Mucosa of descending colon (tissue), 3 donors: ENCODE data around the gene JAKMIP2. TPM values are rescaled to one million over a fixed set of nuclear protein-coding genes. Genes with fewer than 3 reads are reported as not detected.

Experiments
- ATAC-seq: fragments of 200-7000 bp; cut with Tn5 transposase; one replicate; pipeline ENCODE4 v1.9.1; 2020; ENCODE audit warnings: mild to moderate bottlenecking, moderate library complexity
- DNase-seq, 3 donors: peaks; one replicate each; pipeline ENCODE4 v3.0.0-alpha.2; 2020
- H3K36me3 ChIP-seq: fragments of 200-600 bp; one replicate; pipeline ENCODE4 v1.8.0; 2021; ENCODE audit warnings: low read depth, mild to moderate bottlenecking
- H3K4me1 ChIP-seq: fragments of 200-600 bp; one replicate; pipeline ENCODE4 v1.8.0; 2021; ENCODE audit warnings: low read depth, mild to moderate bottlenecking
- H3K4me3 ChIP-seq: fragments of 200-600 bp; one replicate; pipeline ENCODE4 v1.8.0; 2021; ENCODE audit warnings: mild to moderate bottlenecking
- H3K9me3 ChIP-seq: fragments of 200-600 bp; one replicate; pipeline ENCODE4 v1.8.0; 2021; ENCODE audit warnings: mild to moderate bottlenecking
- intact Hi-C, 2 donors: fragments of 100-400 bp; cut with DNase I in 1 of 2; cut with micrococcal nuclease in 1 of 2; formaldehyde crosslinking; loops; one replicate each; pipeline versions ENCODE4 v1.11.0 to v1.11.1; 2022; cut with DNase I, micrococcal nuclease
- total RNA-seq, 3 donors: library from RNA; stranded (reverse); fragmentation: NEBNext Ultra II Directional in 2 of 3; extraction: Animal tissue kit (Norgen Biotek cat#: 25700) in 2 of 3; gene quantifications; one replicate each; pipeline versions ENCODE4 v1.2.1 to v1.2.4, GENCODE V29; 2021 to 2023
- TF ChIP-seq, protein P1 (sequence below): fragments of 200-600 bp; IDR thresholded peaks from one replicate; pipeline ENCODE4 v1.8.0; 2022; ENCODE audit warnings: antibody characterized with exemption, mild to moderate bottlenecking
- donor health status: DM: no; HTN: no; CAD: no; lungs with moderate emphysema.
- donor health status: DM: no; HTN: no; CAD: no.
- donor health status: DM: no; HTN: yes; CAD: no.

Gene JAKMIP2
- total RNA-seq, 3 donors from 2014 or later, result 0.90 to 9.0 (median 2.0) TPM

DNA sequence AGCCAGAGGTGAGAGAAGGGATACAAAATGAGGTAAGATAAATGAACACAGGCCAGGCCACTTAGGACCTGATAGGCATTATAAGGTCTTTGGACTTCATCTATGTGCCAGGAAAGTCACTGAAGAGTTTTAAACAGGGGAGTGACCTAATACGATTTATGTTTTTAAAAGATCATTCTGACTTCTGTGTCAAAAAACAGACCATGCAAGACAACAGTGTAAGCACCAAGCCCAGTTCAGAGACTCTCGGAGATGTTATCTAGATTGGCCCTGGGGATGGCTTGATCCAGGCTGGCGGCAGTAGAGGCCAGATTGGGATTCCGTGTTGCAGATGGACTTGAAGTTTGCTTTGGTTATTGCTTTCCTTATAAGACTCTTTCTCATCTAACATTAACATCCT, 229.6 kb downstream of the JAKMIP2 start:
- no peak overlapping the region for H3K4me3 ChIP-seq
- TF ChIP-seq, protein P1, sequence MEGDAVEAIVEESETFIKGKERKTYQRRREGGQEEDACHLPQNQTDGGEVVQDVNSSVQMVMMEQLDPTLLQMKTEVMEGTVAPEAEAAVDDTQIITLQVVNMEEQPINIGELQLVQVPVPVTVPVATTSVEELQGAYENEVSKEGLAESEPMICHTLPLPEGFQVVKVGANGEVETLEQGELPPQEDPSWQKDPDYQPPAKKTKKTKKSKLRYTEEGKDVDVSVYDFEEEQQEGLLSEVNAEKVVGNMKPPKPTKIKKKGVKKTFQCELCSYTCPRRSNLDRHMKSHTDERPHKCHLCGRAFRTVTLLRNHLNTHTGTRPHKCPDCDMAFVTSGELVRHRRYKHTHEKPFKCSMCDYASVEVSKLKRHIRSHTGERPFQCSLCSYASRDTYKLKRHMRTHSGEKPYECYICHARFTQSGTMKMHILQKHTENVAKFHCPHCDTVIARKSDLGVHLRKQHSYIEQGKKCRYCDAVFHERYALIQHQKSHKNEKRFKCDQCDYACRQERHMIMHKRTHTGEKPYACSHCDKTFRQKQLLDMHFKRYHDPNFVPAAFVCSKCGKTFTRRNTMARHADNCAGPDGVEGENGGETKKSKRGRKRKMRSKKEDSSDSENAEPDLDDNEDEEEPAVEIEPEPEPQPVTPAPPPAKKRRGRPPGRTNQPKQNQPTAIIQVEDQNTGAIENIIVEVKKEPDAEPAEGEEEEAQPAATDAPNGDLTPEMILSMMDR, result no peak
- DNase-seq, result no peak
- no peaks in the 10 kb centered on the region for H3K9me3 ChIP-seq
- no peak for ATAC-seq
- H3K4me1 ChIP-seq, result no peaks in the 10 kb centered on the region
- no peaks in the 10 kb centered on the region for H3K36me3 ChIP-seq
- intact Hi-C loops, result loop anchor here (5.0 to 10.0 kb wide), 3 partner anchors 48 to 101 kb away; no protein-coding TSS in a partner anchor

DNA sequence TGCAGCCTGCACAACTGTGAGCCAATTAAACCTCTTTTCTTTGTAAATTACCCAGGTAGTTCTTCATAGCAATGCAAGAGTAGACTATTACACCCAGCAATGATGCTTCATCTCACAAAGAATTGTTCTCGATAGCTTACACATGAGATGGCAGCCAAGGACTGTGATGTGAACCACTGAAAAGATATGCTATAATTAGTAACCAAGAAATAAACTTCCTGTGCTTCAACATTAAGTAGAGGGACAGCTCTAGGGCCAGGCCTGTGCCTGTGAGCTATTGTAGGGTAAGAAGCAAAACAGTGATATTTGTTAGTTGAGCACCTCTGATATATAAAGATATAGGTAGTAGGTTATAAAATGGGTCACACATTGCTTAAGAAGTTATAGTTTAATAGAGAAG, 230.9 kb downstream of the JAKMIP2 start:
- no peaks in the 10 kb centered on the region for H3K36me3 ChIP-seq
- TF ChIP-seq, protein P1, result no peak
- H3K4me1 ChIP-seq, result no peaks in the 10 kb centered on the region
- intact Hi-C loops, result loop anchor here (5.0 to 10.0 kb wide), 3 partner anchors 47 to 99 kb away; no protein-coding TSS in a partner anchor
- H3K9me3 ChIP-seq, result no peaks in the 10 kb centered on the region
- ATAC-seq (no peak), DNase-seq (no peak)
- H3K4me3 ChIP-seq, result no peak overlapping the region

DNA sequence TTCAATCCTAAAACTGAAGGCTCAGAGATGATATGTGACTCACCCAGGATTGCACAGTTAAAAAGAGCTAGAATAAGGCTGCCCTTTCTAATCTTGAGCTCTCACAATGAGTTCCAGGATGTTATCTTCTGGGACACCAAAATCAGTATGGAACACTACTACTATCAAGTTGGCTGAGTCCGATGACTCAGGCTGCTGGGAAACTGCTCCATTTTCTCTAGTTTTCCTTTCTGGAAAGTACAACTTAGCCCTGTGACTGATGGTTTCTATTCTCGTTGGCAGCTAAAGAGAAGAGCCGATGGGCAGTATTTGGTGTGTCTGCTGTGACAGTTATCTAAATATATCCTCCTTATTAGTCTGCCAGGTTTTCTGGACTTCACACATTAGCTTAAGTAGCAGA, 234.8 kb downstream of the JAKMIP2 start:
- TF ChIP-seq, protein P1, result no peak
- intact Hi-C loops, result no loop called here
- ATAC-seq (no peak), DNase-seq (no peak)
- Histone ChIP-seq H3K9me3 (no peaks in the 10 kb centered on the region), H3K4me3 (no peak overlapping the region), H3K4me1 (no peaks in the 10 kb centered on the region), H3K36me3 (no peaks in the 10 kb centered on the region)

DNA sequence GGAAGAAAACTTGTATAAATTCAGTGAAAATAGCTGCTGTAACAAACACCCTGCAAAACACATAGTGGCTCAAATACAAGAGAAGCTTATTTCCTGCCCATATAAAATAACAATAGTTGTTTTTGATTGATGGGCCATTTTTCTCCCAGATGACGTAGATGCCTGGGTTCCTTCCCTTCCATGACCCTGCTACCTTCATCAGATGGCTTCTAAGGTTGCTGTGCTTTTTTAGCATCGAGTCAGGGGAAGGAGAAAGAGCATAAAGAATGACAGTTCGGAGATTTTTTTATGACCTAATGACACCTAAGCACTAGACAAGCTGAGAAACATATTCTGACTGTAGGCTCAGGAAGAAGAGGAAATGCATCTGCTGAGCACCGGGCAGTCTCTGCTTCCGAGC, 238.0 kb downstream of the JAKMIP2 start:
- intact Hi-C loops, result no loop called here
- Histone ChIP-seq H3K4me3 (no peak overlapping the region), H3K9me3 (no peaks in the 10 kb centered on the region), H3K36me3 (no peaks in the 10 kb centered on the region), H3K4me1 (no peaks in the 10 kb centered on the region)
- DNase-seq (no peak), ATAC-seq (no peak)
- TF ChIP-seq, protein P1, result no peak

DNA sequence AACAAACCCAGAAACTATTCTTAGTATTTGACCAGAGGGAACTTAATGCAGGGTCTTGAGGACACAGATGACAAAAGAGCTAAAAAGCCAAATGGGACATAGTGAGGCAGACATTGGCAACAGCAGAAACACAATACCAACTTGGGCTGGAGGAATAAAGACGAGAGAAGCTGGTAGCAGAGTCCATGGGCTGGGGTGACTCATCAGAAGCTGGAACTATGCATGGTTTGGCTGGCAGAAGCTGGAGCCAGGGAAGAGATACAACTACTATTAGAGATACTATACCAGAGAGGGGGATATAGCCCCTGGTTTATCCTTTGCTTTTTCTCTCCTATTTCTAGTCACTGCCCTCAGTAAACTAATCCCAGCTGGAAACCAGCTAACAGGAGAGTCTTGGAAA, 243.5 kb downstream of the JAKMIP2 start:
- no peaks in the 10 kb centered on the region for H3K4me1 ChIP-seq
- DNase-seq (no peak), ATAC-seq (no peak)
- intact Hi-C loops, result no loop called here
- no peak overlapping the region for H3K4me3 ChIP-seq
- TF ChIP-seq, protein P1, result no peak
- H3K9me3 ChIP-seq, result no peaks in the 10 kb centered on the region
- no peaks in the 10 kb centered on the region for H3K36me3 ChIP-seq

DNA sequence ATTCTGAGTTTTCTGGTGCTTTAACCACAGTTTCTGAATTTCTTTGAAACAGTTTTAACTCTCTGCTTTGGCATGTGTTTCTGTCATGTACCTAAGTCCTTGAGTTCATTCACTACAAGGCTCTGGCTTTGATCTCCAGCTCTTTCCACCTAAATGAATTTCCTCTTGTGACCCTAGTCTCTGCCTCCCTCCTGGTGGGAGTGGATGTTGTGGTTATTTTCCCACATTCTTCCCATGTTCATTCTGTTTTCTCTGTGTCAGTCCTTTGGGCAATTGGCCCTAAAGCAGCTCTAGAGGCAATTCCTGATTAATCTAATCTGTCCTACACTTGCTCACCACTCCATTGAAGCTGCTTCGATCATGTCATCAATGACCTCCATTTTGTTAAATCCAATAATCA, 244.3 kb downstream of the JAKMIP2 start:
- no peak overlapping the region for H3K4me3 ChIP-seq
- no peaks in the 10 kb centered on the region for H3K36me3 ChIP-seq
- ATAC-seq, result no peak
- no peaks in the 10 kb centered on the region for H3K9me3 ChIP-seq
- intact Hi-C loops, result no loop called here
- no peak for DNase-seq
- H3K4me1 ChIP-seq, result no peaks in the 10 kb centered on the region
- TF ChIP-seq, protein P1, result no peak
